GM12878 (cell line): Measurements from ENCODE around the gene TLCD2. TPM values are rescaled to one million over a fixed set of nuclear protein-coding genes. Genes with fewer than 3 reads are reported as not detected.

Experiments used
- CBFB ChIP-seq: IDR thresholded peaks from 2 replicates; pipeline ENCODE4 v1.6.1; 2016; ENCODE audit warnings: antibody characterized with exemption, low read depth
- DPF2 ChIP-seq: fragments of 450-650 bp; IDR thresholded peaks from 2 replicates; pipeline ENCODE4 v1.6.1; 2017; ENCODE audit warnings: mild to moderate bottlenecking
- EGR1 ChIP-seq, 2 experiments: IDR thresholded peaks; 1 replicate in 1 of 2; 2 replicates in 1 of 2; pipeline ENCODE4 v1.6.1; 2011 to 2012; ENCODE audit warnings: low read depth in 2 of 2, low read length in 2 of 2, borderline replicate concordance in 1 of 2, mild to moderate bottlenecking in 1 of 2, moderate library complexity in 1 of 2
- GATAD2B ChIP-seq: fragments of 450-650 bp; conservative IDR thresholded peaks from 2 replicates; pipeline ENCODE4 v1.6.1; 2017; ENCODE audit warnings: low read depth, mild to moderate bottlenecking, moderate library complexity
- PAX5 ChIP-seq: IDR thresholded peaks from 2 replicates; pipeline ENCODE4 v1.6.1; 2011; ENCODE audit warnings: low read depth, low read length, borderline replicate concordance
- RUNX3 ChIP-seq: IDR thresholded peaks from 2 replicates; pipeline ENCODE4 v1.6.1; 2012; ENCODE audit warnings: low read length, inconsistent platforms
- SMARCA5 ChIP-seq: fragments of 450-650 bp; IDR thresholded peaks from 2 replicates; pipeline ENCODE4 v1.6.1; 2017; ENCODE audit warnings: mild to moderate bottlenecking
- polyA plus RNA-seq, 11 experiments: library from polyadenylated mRNA; depleted of rRNA in 4 of 11; unstranded in 6 of 11; stranded (reverse) in 5 of 11; fragments of >200 nt; fragmentation: Nextera tagmentation in 4 of 11; fragmentation: Illumina TruSeq in 1 of 11; extraction: Ambion mirVana in 4 of 11; extraction: Trizol in 1 of 11; gene quantifications; 1 replicate in 1 of 11; 2 replicates in 10 of 11; pipeline versions ENCODE4 v1.2.1 to v1.2.3, GENCODE V29; 2011 to 2016; ENCODE audit warnings: inconsistent platforms in 2 of 11, missing spikeins in 2 of 11, low read depth in 1 of 11
- total RNA-seq, 4 experiments: library from RNA; depleted of rRNA in 3 of 4; stranded (reverse); fragments of >200 nt in 3 of 4; fragmentation: Illumina TruSeq in 1 of 4; extraction: Trizol in 1 of 4; gene quantifications; 2 replicates each; pipeline versions ENCODE4 v1.2.1 to v1.2.3, GENCODE V29; 2013 to 2021
- TF ChIP-seq, protein P1 (sequence below): fragments of 450-650 bp; IDR thresholded peaks from 2 replicates; pipeline ENCODE4 v1.6.1; 2017; ENCODE audit warnings: mild to moderate bottlenecking, low read depth, inconsistent platforms; ENCODE audit not compliant: poor library complexity, severe bottlenecking
- TF ChIP-seq, protein P2 (sequence below): IDR thresholded peaks from 2 replicates; pipeline ENCODE4 v1.6.1; 2011; ENCODE audit warnings: low read depth, low read length, improper control_type of control experiment, borderline replicate concordance
- TF ChIP-seq, protein P3 (sequence below): IDR thresholded peaks from 2 replicates; pipeline ENCODE4 v1.6.1; 2011; ENCODE audit warnings: mild to moderate bottlenecking, low read depth, low read length, moderate library complexity; ENCODE audit not compliant: insufficient replicate concordance

The TLCD2 gene
- total and polyA plus RNA-seq, 10 of the 15 experiments (the other 5 are each of a cell fraction or from before 2014, with no cell fraction given), result 0.02 to 0.15 (median 0.05) TPM; not detected in 2

DNA sequence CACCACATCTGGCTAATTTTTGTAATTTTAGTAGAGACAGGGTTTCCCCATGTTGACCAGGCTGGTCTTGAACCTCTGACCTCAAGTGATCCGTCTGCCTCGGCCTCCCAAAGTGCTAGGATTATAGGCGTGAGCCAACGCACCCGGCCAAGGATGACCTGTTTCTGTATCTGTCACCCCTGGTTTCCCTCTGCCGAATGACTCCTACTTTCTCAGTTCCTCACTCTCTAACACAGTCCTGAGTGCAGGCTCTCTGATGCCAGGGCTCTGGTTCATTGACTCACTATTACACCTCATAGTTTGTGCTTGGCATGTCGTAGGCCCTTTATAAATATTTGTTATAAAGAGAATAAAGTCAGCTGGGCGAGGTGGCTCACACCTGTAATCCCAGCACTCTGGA, 14.8 kb downstream of the TLCD2 start (continued):
- TF ChIP-seq, protein P1, sequence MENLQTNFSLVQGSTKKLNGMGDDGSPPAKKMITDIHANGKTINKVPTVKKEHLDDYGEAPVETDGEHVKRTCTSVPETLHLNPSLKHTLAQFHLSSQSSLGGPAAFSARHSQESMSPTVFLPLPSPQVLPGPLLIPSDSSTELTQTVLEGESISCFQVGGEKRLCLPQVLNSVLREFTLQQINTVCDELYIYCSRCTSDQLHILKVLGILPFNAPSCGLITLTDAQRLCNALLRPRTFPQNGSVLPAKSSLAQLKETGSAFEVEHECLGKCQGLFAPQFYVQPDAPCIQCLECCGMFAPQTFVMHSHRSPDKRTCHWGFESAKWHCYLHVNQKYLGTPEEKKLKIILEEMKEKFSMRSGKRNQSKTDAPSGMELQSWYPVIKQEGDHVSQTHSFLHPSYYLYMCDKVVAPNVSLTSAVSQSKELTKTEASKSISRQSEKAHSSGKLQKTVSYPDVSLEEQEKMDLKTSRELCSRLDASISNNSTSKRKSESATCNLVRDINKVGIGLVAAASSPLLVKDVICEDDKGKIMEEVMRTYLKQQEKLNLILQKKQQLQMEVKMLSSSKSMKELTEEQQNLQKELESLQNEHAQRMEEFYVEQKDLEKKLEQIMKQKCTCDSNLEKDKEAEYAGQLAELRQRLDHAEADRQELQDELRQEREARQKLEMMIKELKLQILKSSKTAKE, result peak; percentile 21
- no peak for TF ChIP-seq GATAD2B
- peak; percentile 65; the same call in 1 of the 2 replicates for TF ChIP-seq PAX5
- no peak for TF ChIP-seq EGR1 (IDR thresholded peaks at IDR 0.05; ENCODE audit: borderline replicate concordance in 1 of 2, low read depth in 2 of 2, low read length in 2 of 2)
- TF ChIP-seq DPF2, result peak; percentile 37; the same call in 1 of the 2 replicates
- TF ChIP-seq SMARCA5, result no peak
- TF ChIP-seq, protein P2, sequence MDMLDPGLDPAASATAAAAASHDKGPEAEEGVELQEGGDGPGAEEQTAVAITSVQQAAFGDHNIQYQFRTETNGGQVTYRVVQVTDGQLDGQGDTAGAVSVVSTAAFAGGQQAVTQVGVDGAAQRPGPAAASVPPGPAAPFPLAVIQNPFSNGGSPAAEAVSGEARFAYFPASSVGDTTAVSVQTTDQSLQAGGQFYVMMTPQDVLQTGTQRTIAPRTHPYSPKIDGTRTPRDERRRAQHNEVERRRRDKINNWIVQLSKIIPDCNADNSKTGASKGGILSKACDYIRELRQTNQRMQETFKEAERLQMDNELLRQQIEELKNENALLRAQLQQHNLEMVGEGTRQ, result no peak
- peak; percentile 45 for TF ChIP-seq RUNX3
- TF ChIP-seq, protein P3, sequence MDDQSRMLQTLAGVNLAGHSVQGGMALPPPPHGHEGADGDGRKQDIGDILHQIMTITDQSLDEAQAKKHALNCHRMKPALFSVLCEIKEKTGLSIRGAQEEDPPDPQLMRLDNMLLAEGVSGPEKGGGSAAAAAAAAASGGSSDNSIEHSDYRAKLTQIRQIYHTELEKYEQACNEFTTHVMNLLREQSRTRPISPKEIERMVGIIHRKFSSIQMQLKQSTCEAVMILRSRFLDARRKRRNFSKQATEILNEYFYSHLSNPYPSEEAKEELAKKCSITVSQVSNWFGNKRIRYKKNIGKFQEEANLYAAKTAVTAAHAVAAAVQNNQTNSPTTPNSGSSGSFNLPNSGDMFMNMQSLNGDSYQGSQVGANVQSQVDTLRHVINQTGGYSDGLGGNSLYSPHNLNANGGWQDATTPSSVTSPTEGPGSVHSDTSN, result no peak
- no peak for TF ChIP-seq CBFB
